Hepatocyte (in vitro differentiated cells): Measurements from ENCODE around the gene NCL. TPM values are rescaled to one million over a fixed set of nuclear protein-coding genes. Genes with fewer than 3 reads are reported as not detected.

Source experiments
- DNase-seq: peaks from one replicate; pipeline ENCODE4 v3.0.0-alpha.2; 2016; ENCODE audit warnings: low spot score
- H2AFZ ChIP-seq: fragments of 200-600 bp; sonication (generic); 2 replicates; pipeline ENCODE4 v1.6.0; 2016; ENCODE audit warnings: antibody characterized with exemption, mild to moderate bottlenecking
- H3K27ac ChIP-seq: fragments of 200-600 bp; sonication (generic); 2 replicates; pipeline ENCODE4 v1.5.1; 2016; ENCODE audit warnings: mild to moderate bottlenecking
- H3K27me3 ChIP-seq: fragments of 200-600 bp; sonication (generic); 2 replicates; pipeline ENCODE4 v1.6.1; 2016
- H3K36me3 ChIP-seq: fragments of 200-600 bp; sonication (generic); replicated peaks from 2 replicates; pipeline ENCODE4 v1.5.1; 2016; ENCODE audit warnings: low read depth; ENCODE audit not compliant: insufficient read depth
- H3K4me1 ChIP-seq: fragments of 200-600 bp; sonication (generic); 2 replicates; pipeline ENCODE4 v1.5.1; 2016; ENCODE audit warnings: mild to moderate bottlenecking, moderate library complexity; ENCODE audit not compliant: insufficient read depth
- H3K4me2 ChIP-seq: fragments of 200-600 bp; sonication (generic); 2 replicates; pipeline ENCODE4 v1.6.0; 2016
- H3K4me3 ChIP-seq: fragments of 200-600 bp; sonication (generic); 2 replicates; pipeline ENCODE4 v1.5.1; 2016; ENCODE audit warnings: mild to moderate bottlenecking
- H3K79me2 ChIP-seq: fragments of 200-600 bp; sonication (generic); 2 replicates; pipeline ENCODE4 v1.6.0; 2017; ENCODE audit warnings: mild to moderate bottlenecking
- H3K9me2 ChIP-seq: fragments of 200-600 bp; sonication (generic); replicated peaks from 2 replicates; pipeline ENCODE4 v1.6.0; 2017; ENCODE audit warnings: mild to moderate bottlenecking; ENCODE audit not compliant: insufficient read depth
- H3K9me3 ChIP-seq: fragments of 200-600 bp; sonication (generic); 2 replicates; pipeline ENCODE4 v1.5.1; 2016; ENCODE audit warnings: low read depth, mild to moderate bottlenecking
- H4K20me1 ChIP-seq: fragments of 200-600 bp; sonication (generic); 2 replicates; pipeline ENCODE4 v1.6.0; 2016; ENCODE audit warnings: mild to moderate bottlenecking; ENCODE audit not compliant: insufficient read depth, poor library complexity, severe bottlenecking
- CTCF ChIP-seq: fragments of 200-600 bp; sonication (generic); IDR thresholded peaks from 2 replicates; pipeline ENCODE4 v1.5.1; 2016; ENCODE audit warnings: antibody characterized with exemption, mild to moderate bottlenecking; ENCODE audit not compliant: poor library complexity
- EZH2 ChIP-seq: fragments of 200-600 bp; sonication (generic); IDR thresholded peaks from 2 replicates; pipeline ENCODE4 v1.6.1; 2016; ENCODE audit warnings: antibody characterized with exemption, mild to moderate bottlenecking, borderline replicate concordance
- EZH2phosphoT487 ChIP-seq: fragments of 200-600 bp; sonication (generic); IDR thresholded peaks from one replicate; pipeline ENCODE4 v1.6.1; 2018; ENCODE audit warnings: antibody characterized with exemption, mild to moderate bottlenecking, low read depth, moderate library complexity; ENCODE audit not compliant: unreplicated experiment, severe bottlenecking
- WGBS: methylation state at CpG from one replicate; pipeline ENCODE4 v1.1.6; 2016; ENCODE audit warnings: low lambda C conversion rate; ENCODE audit errors: missing lambda C conversion rate; 5-methylcytosine and 5-hydroxymethylcytosine counted together
- polyA plus RNA-seq: library from polyadenylated mRNA; unstranded; fragments of >200 nt; fragmentation: Nextera tagmentation; extraction: Ambion mirVana; gene quantifications from 2 replicates; pipeline ENCODE4 v1.2.1, GENCODE V29; 2016
- total RNA-seq: library from RNA; depleted of rRNA; stranded (reverse); fragments of >200 nt; gene quantifications from 2 replicates; pipeline ENCODE4 v1.2.3, GENCODE V29; 2014

Gene NCL
- total and polyA plus RNA-seq, 2 experiments from 2014 or later = 137 to 349 TPM

- 23% methylated on average over 15 of the region's 15 CpGs for WGBS
- Histone ChIP-seq H3K9me3 (no peaks in the 10 kb centered on the region), H3K27me3 (no peaks in the 10 kb centered on the region), H3K36me3 (no peaks in the 10 kb centered on the region), H3K4me3 (no peak overlapping the region), H3K4me2 (peak overlapping the region; percentile 20), H3K79me2 (no peaks in the 10 kb centered on the region), H4K20me1 (no peaks in the 10 kb centered on the region), H3K9me2 (no peaks in the 10 kb centered on the region), H3K27ac (peak overlapping the region; percentile 64), H2AFZ (no peak overlapping the region), H3K4me1 (peaks cover 17% of the 10 kb centered on the region)
- peak; percentile 72 for DNase-seq
- no peak for TF ChIP-seq CTCF
- TF ChIP-seq EZH2phosphoT487 = no peak
- no peak for TF ChIP-seq EZH2
These were observed 50.3 kb downstream of the NCL start for GRCh38 chr2:231413921-231414476.

GRCh38 chr2:231413456-231413855 is 50.8 kb downstream of the NCL start:
- Histone ChIP-seq H3K4me2 (peak overlapping the region; percentile 20), H3K4me3 (no peak overlapping the region), H3K4me1 (peaks cover 17% of the 10 kb centered on the region)

GRCh38 chr2:231412618-231412963 is 51.7 kb downstream of the NCL start:
- H3K27me3 ChIP-seq = no peaks in the 10 kb centered on the region
- H3K4me3 ChIP-seq = no peak overlapping the region
- no peak overlapping the region for H3K27ac ChIP-seq
- H3K4me2 ChIP-seq = peak overlapping the region; percentile 98
- no peaks in the 10 kb centered on the region for H3K9me2 ChIP-seq
- no peak for TF ChIP-seq CTCF
- TF ChIP-seq EZH2 = no peak
- TF ChIP-seq EZH2phosphoT487 = no peak
- no peak for DNase-seq
- H4K20me1 ChIP-seq = no peaks in the 10 kb centered on the region
- peak overlapping the region; percentile 72 for H2AFZ ChIP-seq
- H3K79me2 ChIP-seq = no peaks in the 10 kb centered on the region
- 52% methylated on average over 9 of the region's 9 CpGs for WGBS
- H3K36me3 ChIP-seq = no peaks in the 10 kb centered on the region
- H3K9me3 ChIP-seq = no peaks in the 10 kb centered on the region
- peaks cover 17% of the 10 kb centered on the region for H3K4me1 ChIP-seq

More at GRCh38 chr2:231413456-231413855, 50.8 kb downstream of the NCL start:
- H2AFZ ChIP-seq = no peak overlapping the region
- no peaks in the 10 kb centered on the region for H3K9me2 ChIP-seq
- H3K36me3 ChIP-seq = no peaks in the 10 kb centered on the region
- no peaks in the 10 kb centered on the region for H4K20me1 ChIP-seq
- peak overlapping the region; percentile 2 for H3K27ac ChIP-seq
- H3K9me3 ChIP-seq = no peaks in the 10 kb centered on the region
- H3K27me3 ChIP-seq = no peaks in the 10 kb centered on the region
- TF ChIP-seq EZH2 (no peak), CTCF (no peak), EZH2phosphoT487 (no peak)
- 61% methylated on average over 6 of the region's 6 CpGs for WGBS
- DNase-seq = no peak
- H3K79me2 ChIP-seq = no peaks in the 10 kb centered on the region
